Activated CD4-positive, alpha-beta T cell treated with anti-CD3 and anti-CD28 coated beads, Interleukin-2, amount 50 U/mL, for 16 hours (primary cell): ENCODE data around the gene ILKAP.

ENCODE experiments used
- DNase-seq: peaks from one replicate; pipeline ENCODE4 v3.0.0-alpha.2; 2020

ILKAP gene

DNA sequence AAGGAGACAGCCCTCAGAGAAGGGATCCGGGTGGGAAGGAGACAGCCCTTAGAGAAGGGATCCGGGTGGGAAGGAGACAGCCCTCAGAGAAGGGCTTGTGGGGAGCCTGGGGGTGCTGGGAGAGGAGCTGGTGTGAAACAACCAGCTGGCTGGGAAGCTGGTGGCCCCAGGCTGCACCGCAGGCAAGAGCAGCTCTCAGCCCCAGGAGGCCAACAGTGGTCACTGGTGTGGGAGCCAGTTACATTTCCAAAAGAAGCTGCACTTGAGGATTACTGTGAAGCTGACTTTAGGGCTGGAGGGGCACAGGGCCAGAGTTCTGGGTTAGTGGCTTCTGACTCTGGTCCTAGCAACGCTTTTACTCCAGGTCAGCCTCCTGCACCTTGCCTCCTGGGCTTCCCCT, 33.1 kb upstream of the ILKAP start:
- DNase-seq = no peak

DNA sequence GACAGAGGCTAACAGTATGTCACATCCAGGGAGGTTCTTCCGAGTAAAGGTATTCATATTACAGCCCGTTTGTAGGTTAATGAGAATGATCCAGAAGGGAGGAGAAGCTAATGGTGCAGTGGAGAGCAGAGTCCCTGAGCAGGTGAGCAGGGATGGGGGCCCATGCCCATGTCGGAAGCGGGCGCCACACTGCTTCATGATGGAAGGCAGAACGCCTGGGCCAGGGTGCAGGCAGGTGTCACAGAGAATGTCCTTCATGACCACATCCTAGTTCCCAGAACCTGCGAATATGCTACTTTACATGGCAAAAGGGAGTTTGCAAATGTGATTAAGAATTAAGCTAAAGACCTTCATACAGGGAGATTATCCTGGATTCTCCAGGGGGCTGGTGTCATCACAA, 32.4 kb upstream of the ILKAP start:
- DNase-seq = no peak

DNA sequence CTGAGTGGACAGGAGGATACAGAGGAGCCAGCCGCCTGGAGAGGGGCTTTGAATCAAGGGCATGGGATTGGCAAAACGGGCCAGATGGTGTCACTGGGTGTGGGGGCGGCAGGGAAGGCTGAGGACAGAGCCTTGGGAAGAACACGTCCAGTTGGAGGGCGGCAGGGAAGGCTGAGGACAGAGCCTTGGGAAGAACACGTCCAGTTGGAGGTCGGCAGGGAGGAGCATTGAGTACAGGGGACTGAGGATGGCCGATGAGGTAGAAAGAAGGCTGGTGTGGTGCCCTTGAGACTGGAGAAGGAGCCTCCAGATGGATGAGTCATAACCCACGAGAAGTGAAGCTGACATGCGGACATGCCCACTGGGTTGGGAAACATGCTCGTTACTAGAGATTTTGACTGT, 31.8 kb upstream of the ILKAP start:
- DNase-seq = no peak

DNA sequence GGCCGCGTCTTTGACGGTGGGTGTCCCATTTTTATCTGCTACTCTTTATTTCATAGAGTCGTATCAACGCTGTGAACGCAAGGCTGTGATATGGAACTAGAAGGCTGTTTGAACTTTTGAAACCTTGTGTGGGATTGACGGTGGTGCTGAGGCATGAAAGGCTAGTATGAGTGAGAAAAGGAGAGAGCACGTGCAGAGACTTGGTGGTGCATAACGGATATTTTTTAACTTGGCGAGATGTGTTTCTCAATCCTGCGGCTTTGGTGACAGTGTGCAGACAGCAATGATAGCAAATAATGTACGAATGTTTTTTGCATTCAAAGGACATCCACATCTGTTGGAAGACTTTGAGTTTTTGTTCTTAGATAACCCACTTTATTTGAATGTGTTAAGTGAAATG, 30.1 kb upstream of the ILKAP start:
- DNase-seq = no peak

DNA sequence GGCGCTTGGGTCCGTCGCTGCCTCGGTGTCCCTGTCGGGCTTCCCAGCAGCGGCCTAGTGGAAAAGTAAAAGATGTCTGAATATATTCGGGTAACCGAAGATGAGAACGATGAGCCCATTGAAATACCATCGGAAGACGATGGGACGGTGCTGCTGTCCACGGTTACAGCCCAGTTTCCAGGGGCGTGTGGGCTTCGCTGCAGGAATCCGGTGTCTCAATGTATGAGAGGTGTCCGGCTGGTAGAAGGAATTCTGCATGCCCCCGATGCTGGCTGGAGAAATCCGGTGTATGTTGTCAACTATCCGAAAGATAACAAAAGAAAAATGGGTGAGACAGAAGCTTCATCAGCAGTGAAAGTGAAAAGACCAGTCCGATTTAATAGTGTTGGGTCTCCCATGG, 28.3 kb upstream of the ILKAP start:
- no peak for DNase-seq

DNA sequence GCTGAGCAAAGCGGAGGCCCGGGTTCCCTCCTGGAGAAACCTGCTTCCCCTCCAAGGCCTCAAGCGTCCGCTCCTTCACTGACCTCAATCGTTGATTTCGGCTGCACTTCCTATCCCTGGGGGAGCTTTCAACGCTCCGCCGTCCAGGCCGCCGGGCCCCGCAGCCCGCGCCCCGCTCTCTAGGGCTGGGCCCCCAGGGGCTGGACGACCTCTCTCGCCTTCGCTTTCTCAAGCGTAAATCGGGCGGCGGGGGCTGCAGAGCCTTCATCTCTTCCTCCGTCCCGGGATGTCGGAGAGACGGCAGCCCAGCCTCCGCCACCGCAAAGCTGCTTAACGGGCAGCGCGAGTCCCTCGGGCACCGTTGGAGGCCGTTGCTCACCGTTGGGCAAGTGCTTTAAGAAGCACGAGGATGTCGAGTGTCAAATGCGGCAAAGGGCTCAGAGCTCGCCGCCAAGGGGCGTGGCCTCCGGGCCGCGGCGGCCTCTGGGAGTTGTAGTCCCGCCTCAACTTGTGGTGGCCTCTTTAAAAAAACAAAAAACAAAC, 27.8 kb upstream of the ILKAP start:
- DNase-seq = peak; percentile 67

DNA sequence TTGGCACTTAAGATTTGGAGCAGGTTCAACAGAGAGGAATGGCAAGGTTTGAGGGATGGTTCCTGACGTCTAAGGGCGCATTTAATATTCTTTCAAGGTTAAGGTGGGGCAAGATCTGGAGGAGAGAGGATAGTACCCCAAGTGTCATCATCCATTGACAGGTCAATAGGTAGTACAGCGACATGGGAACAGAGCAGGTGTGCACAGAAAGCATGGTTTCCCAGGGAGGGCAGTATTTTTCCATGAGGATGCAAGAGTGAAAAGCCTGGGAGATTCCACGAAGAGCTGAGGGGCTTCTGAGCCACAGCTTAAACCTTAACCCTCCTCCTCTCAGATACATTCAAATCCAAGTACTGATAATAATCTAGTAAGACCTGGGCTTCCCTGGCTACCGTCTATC, 27.2 kb upstream of the ILKAP start:
- no peak for DNase-seq

DNA sequence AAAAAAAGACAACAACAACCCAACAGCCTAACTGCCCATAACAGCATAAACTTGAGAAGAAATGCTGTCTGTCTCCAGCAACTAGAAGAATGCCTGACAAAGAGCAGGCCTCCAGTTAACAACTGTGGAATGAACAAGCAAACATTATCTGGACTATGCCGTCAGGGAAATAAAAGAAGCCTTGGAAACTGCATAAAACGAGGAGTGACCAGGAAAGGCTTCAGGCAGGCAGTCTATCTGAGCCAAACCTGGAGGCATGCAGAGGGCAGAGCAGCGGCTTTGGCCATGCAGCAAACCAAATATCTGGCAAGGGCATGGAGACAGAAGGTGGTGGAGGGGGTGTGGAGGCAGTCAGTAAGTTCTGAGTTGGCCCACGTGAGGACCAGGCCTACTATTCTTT, 25.2 kb upstream of the ILKAP start:
- DNase-seq = no peak

DNA sequence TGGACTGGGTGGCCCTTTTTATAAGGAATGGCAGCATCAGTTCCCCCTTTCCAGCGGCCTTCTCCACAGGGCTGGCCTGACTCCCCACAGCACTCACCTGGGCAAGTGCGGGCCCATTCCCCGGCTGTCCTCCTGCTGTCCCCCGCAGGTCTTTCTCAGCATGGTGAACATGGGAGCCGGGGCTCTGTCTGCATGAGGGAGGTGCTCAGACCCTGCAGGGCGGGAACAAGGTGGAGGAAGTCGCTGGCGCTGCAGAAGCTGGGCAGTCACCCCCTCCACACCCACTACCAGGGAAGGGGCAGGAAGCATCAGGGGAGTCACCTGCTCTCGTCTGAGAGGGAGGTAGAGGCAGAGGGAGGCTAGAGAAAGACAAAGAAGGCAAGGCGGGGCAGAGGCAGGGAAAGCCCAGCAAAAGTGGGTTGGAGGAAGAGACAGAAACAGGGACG, 24.1 kb upstream of the ILKAP start:
- DNase-seq = no peak

DNA sequence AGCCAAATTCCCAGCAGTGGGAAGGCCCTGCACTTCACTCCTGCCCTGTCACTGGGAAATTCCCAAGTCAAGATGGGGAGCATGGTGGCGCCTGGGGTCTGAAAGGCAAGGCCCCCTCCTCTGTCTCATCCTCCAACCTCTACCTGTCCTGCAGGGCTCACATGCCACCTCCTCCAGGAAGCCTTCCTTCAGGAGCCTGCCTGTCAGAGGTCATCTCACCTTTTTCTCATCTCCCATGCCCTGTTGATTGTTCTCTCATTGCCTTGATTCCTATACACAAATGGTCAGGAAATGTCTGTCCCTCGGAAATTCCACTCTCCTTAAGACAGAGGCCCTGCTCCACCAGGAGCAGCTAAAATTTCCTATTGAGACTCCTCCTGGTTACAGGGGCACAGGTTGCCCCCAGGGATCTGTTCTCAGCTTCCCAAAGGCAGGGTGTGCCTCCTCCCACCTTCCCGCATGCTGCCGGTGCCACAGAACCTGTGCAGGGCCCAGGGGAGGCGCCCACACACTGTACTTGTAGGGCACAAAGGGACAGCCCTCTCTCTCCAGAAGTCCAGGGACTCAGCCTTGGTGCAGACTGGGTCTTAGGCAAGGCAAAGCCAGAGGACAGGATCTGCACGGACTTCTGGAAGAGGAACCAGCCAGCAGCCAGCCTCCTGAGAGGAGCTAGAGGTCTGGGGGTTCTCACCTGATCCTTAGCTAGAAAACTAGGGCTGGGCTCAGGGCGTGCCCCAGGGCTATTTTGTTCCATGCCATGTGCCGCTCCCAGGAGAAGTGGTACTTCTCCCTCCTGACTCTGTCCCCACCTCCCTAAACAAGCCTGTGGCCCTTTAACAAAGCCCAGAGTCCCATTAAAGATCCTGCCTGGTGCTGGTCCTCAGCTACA, 23.4 kb upstream of the ILKAP start:
- DNase-seq = no peak

DNA sequence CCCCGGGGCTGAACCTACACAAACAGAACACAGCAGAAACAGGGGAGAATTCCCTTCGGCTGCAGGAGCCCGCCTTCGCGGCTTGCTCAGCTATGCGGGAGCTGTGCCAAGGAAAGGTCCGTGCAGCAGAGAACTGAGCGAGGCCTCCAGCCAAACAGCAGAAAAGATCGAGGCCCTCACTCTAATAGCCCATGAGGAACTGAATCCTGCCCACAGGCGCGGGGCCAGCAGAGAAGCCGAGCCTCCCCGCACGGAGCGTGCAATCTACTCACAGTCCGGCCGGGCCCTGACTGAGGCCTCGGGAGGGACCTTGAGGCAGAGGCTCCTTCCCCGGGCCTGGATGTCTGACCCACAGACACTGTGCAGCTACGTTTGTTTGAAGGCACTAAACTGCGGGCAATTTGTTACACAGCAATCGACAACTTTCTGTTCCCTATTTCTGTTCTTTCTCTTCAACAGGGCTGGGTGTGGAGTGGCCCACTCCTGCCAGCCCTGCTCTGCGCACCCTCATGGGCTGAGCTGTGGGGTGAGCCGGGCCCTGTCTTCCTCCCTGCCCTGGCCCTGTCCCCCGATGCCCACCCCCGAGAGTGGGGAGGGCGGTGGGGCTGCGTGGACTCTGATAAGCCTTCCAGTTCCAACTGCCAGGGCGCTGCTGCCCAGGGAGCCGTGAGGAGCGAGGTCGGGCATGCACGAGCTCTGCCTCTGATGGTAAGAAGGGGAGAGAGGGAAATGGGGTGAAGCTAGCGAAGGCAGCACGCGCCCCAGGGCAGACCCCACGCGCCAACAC, 22.6 kb upstream of the ILKAP start:
- no peak for DNase-seq

DNA sequence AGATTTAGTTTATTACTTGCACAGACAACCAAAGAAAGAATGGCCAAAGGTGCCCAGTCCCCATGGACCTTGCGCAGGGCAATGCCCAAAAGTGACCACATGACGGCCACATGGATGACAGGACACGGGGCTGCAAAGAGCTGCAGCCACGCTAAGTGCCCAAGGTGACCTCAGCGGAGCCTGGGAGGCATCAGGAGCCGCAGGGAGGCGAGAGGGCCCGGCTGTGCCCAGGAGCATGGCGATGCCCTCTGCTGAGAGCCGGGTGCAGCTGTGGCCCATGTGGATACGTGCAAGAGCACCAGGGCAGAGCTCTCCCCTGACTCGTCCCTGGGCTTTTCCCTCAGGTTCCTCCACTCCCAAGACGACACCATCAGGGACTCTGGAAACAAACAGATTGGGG, 21.6 kb upstream of the ILKAP start:
- no peak for DNase-seq

DNA sequence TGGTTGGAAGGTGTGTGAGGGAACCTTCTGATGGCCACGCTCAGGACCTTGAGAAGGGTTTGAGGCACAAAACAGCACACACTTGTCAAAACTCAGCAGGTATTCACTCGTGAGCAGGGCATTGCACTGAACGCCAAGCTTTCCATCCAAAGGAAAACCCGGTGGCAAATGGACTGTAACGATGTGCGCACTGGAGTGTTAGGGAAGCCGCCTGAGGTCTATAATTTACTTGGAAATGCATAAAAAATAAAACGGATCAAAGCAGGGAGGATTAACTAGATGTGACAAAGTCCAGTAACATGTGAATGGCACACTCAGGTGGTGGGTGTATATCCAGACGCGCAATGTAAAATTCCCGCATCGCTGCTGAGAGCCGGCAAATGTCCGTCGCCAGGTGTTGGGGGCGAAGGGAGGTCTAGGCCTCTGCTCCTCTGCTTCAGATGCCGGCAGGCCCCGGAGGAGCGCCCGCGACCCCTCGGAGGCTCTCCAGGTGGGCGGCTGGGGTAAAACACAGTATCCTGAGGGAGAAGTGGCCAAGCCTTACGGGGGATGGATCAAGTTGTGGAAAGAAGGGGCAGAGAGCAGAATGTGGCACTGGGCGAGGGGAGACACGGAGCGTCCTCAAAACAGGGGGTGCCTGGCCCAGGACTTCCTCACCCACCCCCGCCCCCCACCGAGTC, 21.0 kb upstream of the ILKAP start:
- DNase-seq = no peak

DNA sequence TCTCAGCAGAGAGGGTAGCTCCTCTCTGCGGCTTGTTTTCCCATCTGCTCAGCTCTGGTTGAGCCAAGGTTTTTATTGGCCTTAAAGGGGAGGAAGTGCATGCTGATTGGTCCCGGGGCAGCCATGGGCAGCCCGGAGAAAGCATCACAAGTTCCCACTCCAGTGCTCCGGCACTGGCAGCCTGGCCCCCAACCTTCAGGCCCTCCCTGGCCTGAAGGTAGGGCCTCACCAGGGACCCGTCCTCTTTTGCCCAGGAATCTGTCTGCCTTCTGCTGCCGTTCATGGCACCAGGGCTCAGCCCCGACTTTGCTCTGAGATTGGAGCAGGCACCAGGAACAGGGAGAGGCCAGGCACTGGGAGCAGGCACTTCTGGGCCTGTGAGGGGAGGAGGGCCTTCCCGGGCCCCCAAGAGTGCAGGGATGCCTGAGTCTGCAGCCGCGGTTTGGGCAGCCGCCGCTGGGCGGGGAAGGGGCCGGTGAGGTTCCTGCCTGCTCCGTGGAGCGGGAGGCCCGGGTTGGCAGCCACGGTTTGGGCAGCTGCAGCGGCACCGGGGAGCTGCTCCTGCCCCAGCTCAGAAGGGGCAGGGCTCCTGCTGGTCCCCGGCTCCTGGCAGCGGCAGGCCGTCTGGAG, 17.5 kb upstream of the ILKAP start:
- no peak for DNase-seq

DNA sequence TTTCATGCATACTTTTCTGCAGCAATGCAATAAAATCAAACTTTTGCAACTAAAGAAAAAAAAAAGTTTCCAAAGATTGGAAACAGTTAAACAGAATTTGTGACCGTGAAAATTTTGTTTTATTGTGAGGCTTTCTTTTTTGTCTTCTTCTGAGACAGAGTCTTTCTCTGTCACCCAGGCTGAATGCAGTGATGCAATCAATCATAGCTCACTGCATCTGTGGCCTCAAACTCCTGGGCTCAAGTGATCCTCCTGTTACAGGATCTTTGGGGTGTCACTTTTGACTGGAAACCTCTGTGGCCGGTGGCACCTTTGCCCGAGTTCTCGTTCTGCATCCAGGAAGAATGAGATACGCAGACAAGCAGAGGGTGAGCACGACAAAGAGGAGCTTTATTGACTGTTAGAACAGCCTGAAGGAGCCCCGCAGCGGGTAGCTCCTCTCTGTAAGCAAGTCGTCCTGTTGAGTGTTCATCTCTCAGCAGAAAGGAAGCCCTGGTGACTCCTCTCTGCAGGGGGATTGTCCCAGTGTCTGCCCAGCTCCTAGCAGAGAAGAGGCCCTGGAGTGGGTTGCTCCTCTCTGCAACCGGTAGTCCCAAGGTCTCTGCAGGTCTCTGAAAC, 16.9 kb upstream of the ILKAP start:
- DNase-seq = no peak

DNA sequence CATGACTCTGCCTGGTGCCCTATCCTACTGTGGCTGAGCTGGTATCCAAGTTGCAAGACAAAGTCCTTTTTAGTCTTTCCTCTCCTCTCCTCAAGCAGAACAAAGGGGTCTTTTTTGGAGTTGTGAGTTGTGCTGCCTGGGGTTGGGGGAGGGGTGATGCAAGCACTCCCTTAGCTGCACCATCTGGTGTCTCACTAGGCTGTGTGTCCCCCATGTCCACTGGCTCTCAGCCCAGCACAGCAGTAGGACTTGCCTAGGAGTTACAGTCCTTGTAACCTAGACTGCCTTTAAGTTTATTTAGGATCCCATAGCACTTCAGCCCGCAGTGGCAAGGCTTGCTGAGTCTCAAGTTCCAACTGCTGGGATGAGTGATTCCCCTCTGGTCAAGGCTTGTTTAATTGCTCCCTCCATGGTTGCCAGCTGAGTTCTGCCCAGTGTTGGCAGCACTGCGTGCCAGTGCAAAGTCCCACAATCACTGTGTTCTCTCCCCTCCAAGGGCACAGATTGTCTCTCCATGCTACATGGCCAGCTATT, 13.2 kb upstream of the ILKAP start:
- no peak for DNase-seq

DNA sequence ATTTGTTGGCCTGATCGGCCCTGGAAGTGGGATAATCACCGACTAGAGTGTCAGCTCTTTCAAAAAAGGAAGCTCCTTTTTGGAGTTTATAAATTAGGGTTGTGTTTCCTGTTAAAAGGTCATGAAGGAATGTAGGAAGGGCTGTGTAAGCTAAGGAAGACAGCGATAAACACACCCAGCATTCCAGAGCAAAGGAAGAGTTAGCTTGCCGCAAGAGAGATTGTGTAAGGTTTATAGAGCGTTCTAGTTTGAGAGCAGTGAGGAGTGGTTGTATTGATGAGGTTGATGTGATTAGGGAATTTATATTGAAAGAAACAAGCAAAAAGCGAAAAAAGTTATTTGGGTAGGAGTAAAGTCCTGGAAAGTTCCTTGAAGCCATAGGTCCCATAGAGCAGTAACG, 3.5 kb upstream of the ILKAP start:
- no peak for DNase-seq

DNA sequence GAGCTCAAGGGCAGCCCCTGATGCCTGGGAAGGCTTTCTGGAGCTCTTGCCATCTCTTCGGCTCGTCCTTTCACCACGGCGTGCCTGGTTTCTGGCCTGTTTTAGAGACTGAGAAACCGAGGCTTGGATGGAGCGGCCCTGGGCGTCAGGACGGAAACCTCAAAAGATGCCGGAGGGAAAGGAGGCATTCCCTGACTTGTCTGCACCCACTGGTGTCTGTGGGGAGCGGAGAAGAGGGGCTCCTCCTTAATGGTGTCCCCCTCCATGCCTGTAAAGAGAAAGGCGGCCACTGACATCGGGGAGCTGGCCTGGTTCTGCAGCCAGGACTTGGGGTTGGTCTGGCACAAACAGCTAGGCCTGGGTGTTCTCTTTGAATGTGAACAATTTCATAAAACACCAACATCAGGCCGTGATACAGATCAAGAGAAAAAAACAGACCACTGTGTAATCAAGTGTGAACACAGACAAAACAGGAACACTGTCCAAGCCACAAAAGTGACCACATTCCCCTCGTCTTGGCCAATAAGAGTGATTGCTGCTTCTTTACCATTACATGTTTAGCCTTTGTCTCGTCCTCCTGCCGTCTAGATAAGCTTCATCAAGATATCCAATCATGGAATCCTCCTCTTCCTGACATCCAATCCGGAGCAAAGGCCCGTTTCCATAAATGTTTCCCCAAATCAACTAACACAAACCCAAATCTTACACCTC, 633 bp upstream of the ILKAP start:
- DNase-seq = no peak

DNA sequence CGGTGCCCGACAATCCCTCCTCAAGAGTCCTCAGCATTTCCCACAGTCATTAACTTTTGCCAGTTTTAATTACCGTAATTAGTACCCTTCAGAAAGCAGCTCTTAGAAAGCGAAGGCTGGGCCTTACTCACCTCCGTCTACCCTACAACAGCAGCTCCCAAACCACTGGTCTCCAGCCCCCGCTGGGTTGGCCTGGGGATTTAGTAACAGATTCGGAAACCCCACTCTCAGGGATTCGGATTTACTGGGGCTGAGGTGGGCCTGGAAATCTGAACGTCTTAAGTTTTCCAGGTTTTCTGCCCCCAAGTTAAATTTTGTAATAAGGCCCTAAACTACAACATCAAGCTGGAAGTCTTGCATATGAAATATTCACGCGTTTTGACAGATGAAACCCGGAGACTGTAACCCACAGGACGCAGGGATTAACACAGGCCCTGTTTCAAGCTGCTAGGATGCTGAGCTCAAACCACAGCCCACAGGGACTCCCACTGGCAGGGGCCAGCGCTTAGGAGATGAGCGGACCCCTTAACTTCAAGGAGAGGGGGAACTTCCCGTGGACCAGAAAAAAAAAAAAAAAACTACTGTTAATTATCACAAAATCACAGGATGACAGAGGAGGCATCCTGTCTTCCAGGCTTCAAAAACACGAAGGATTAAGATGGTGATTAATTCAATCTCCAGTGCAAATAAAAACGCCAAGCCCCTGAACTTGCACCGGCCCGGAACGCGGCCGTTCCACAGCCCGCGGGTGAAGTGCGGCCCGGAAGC, 985 bp downstream of the ILKAP start:
- DNase-seq = peak; percentile 12

DNA sequence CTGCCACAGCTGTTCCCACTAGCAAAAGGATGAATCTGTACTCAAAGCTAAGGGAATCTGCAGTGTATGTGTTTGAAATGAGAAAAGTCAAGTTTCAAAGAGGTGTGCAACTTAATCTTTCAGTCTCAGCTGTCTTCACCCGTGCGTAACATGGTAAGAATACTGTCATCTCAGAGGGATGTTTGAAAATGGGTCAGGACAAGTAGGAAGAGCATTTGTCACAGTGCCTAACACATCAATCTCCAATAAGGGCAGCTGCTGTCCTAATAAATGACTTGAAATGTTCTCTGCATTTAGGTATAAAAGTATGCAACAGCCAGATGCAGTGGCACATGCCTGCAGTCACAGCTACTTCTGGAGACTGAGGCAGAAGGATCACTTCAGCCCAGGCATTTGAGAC, 13.1 kb downstream of the ILKAP start:
- DNase-seq = no peak
